IMR-90 (cell line): ENCODE data around the gene NNT. TPM values are rescaled to one million over a fixed set of nuclear protein-coding genes. Genes with fewer than 3 reads are reported as not detected.

ENCODE experiments used
- ATAC-seq: fragments of 200-7000 bp; cut with Tn5 transposase; 2 replicates; pipeline ENCODE4 v1.9.1; 2020; ENCODE audit warnings: low read depth, mild to moderate bottlenecking, moderate library complexity
- BruUV-seq: library from RNA; stranded (reverse); fragments of 400-500 nt; replicated peaks from 2 replicates; lab custom pipeline; 2021; lab: Mats Ljungman, UMichigan
- CTCF ChIA-PET: fragments of 300-600 bp; formaldehyde crosslinking; extraction: SDS; loops from one replicate; lab custom pipeline; 2021; ENCODE audit warnings: antibody characterized with exemption; lab: Yijun Ruan, JAX
- POLR2A ChIA-PET: fragments of 300-600 bp; sonication (Branson Sonifier 250); formaldehyde crosslinking; loops from one replicate; lab custom pipeline; 2022; ENCODE audit warnings: antibody characterized with exemption; ENCODE audit not compliant: unreplicated experiment; lab: Charles Lee
- DNase-seq: peaks from one replicate; pipeline ENCODE4 v3.0.0; 2013
- H2AFZ ChIP-seq: replicated peaks from 2 replicates; pipeline ENCODE3; 2013; ENCODE audit warnings: low read length, mild to moderate bottlenecking; ENCODE audit not compliant: poor library complexity
- H2AK5ac ChIP-seq: 2 replicates; pipeline ENCODE4 v1.6.1; 2013; ENCODE audit warnings: low read depth, low read length, inconsistent platforms
- H2AK9ac ChIP-seq: replicated peaks from 2 replicates; pipeline ENCODE3; 2013; ENCODE audit warnings: mild to moderate bottlenecking, low read depth, low read length, moderate library complexity; ENCODE audit not compliant: poor library complexity
- H2BK120ac ChIP-seq: 2 replicates; pipeline ENCODE4 v1.6.1; 2013; ENCODE audit warnings: low read depth, low read length, inconsistent platforms
- H2BK15ac ChIP-seq: 3 replicates; pipeline ENCODE4 v1.6.1; 2013; ENCODE audit warnings: low read depth, low read length, inconsistent platforms
- H2BK20ac ChIP-seq: 2 replicates; pipeline ENCODE4 v1.6.1; 2013; ENCODE audit warnings: low read depth, mild to moderate bottlenecking, inconsistent platforms, low read length, moderate library complexity
- H2BK5ac ChIP-seq: 2 replicates; pipeline ENCODE4 v1.6.1; 2013; ENCODE audit warnings: mild to moderate bottlenecking, low read depth, low read length, inconsistent platforms; ENCODE audit not compliant: poor library complexity, severe bottlenecking
- H3K14ac ChIP-seq: replicated peaks from 2 replicates; pipeline ENCODE4 v1.6.1; 2013; ENCODE audit warnings: low read depth, low read length, inconsistent platforms
- H3K18ac ChIP-seq: 2 replicates; pipeline ENCODE4 v1.6.1; 2013; ENCODE audit warnings: low read depth, low read length, control low read depth
- H3K23ac ChIP-seq: 2 replicates; pipeline ENCODE4 v1.6.1; 2013; ENCODE audit warnings: low read depth, low read length, inconsistent platforms
- H3K27ac ChIP-seq: 2 replicates; pipeline ENCODE4 v1.5.1; 2013; ENCODE audit warnings: mild to moderate bottlenecking, control low read depth, low read length; ENCODE audit not compliant: insufficient read depth
- H3K27me3 ChIP-seq: 2 replicates; pipeline ENCODE4 v1.6.1; 2013; ENCODE audit warnings: low read length; ENCODE audit not compliant: control insufficient read depth, insufficient read depth
- H3K36me3 ChIP-seq: 2 replicates; pipeline ENCODE4 v1.6.1; 2013; ENCODE audit warnings: low read length, mixed read lengths; ENCODE audit not compliant: control insufficient read depth, insufficient read depth
- H3K4ac ChIP-seq: 2 replicates; pipeline ENCODE4 v1.6.1; 2013; ENCODE audit warnings: low read depth, low read length, inconsistent platforms
- H3K4me1 ChIP-seq: 2 replicates; pipeline ENCODE4 v1.6.1; 2013; ENCODE audit warnings: low read length, mixed read lengths; ENCODE audit not compliant: control insufficient read depth, insufficient read depth
- H3K4me2 ChIP-seq: 2 replicates; pipeline ENCODE4 v1.6.1; 2013; ENCODE audit warnings: low read depth, mild to moderate bottlenecking, control low read depth, low read length, moderate library complexity
- H3K4me3 ChIP-seq: 2 replicates; pipeline ENCODE4 v1.5.1; 2013; ENCODE audit warnings: low read depth, mild to moderate bottlenecking, control low read depth, low read length, moderate library complexity; ENCODE audit not compliant: insufficient read depth
- H3K56ac ChIP-seq: 2 replicates; pipeline ENCODE4 v1.6.1; 2013; ENCODE audit warnings: low read length, inconsistent platforms; ENCODE audit not compliant: insufficient read depth; ENCODE audit errors: extremely low read depth
- H3K79me1 ChIP-seq, 2 experiments: 2 replicates each; pipeline ENCODE4 v1.6.1; 2013; ENCODE audit warnings: low read length in 2 of 2, inconsistent platforms in 1 of 2, low read depth in 1 of 2
- H3K9ac ChIP-seq: 2 replicates; pipeline ENCODE4 v1.6.1; 2013; ENCODE audit warnings: low read depth, low read length, control low read depth
- H3K9me1 ChIP-seq: 2 replicates; pipeline ENCODE4 v1.6.1; 2013; ENCODE audit warnings: low read length, inconsistent platforms; ENCODE audit not compliant: insufficient read depth
- H3K9me3 ChIP-seq: 2 replicates; pipeline ENCODE4 v1.6.1; 2013; ENCODE audit warnings: low read length; ENCODE audit not compliant: control insufficient read depth, insufficient read depth
- H4K20me1 ChIP-seq: 2 replicates; pipeline ENCODE4 v1.6.1; 2013; ENCODE audit warnings: low read length, inconsistent platforms; ENCODE audit not compliant: insufficient read depth
- H4K5ac ChIP-seq: 2 replicates; pipeline ENCODE4 v1.6.1; 2013; ENCODE audit warnings: mild to moderate bottlenecking, low read depth, low read length, control low read depth
- H4K8ac ChIP-seq, 2 experiments: 2 replicates each; pipeline ENCODE4 v1.6.1; 2013; ENCODE audit warnings: low read depth in 2 of 2, low read length in 2 of 2, control low read depth in 1 of 2, inconsistent platforms in 1 of 2
- H4K91ac ChIP-seq: 2 replicates; pipeline ENCODE4 v1.6.1; 2013; ENCODE audit warnings: low read depth, low read length, inconsistent platforms; ENCODE audit not compliant: insufficient read depth
- BHLHE40 ChIP-seq: fragments of 150-350 bp; IDR thresholded peaks from 2 replicates; pipeline ENCODE4 v1.6.1; 2016; ENCODE audit warnings: mild to moderate bottlenecking, low read depth, low read length
- FOS ChIP-seq: fragments of 150-350 bp; IDR thresholded peaks from 2 replicates; pipeline ENCODE4 v1.6.1; 2016; ENCODE audit warnings: low read depth, low read length
- WGBS, 2 experiments: methylation state at CpG; one replicate each; pipeline versions ENCODE4 v1.1.5 to v1.1.7; 2013; ENCODE audit warnings: missing lambda C conversion rate in 2 of 2; ENCODE audit not compliant: insufficient read length in 1 of 2; ENCODE audit errors: extremely low coverage in 2 of 2; 5-methylcytosine and 5-hydroxymethylcytosine counted together
- dilution Hi-C: fragments of 300-500 bp; cut with HindIII; formaldehyde crosslinking; loops from one replicate; pipeline ENCODE4 v1.14.3; 2018; ENCODE audit warnings: low sequenced_read_pairs; ENCODE audit not compliant: unreplicated experiment
- in situ Hi-C: fragments of 300-500 bp; cut with MboI; formaldehyde crosslinking; loops from 3 replicates; pipeline ENCODE4 v1.14.3; 2019; ENCODE audit warnings: low sequenced_read_pairs, inconsistent platforms, mixed read lengths
- intact Hi-C: fragments of 100-400 bp; cut with micrococcal nuclease; formaldehyde crosslinking; loops from 2 replicates; pipeline ENCODE4 v1.10.0; 2022
- polyA plus RNA-seq, 3 experiments: library from polyadenylated mRNA; depleted of rRNA; stranded (reverse); fragments of >200 nt; gene quantifications; 2 replicates each; pipeline ENCODE4 v1.2.3, GENCODE V29; 2012; ENCODE audit warnings: low replicate concordance in 1 of 3
- total RNA-seq: library from RNA; depleted of rRNA; stranded (reverse); fragments of >200 nt; gene quantifications from 2 replicates; pipeline ENCODE4 v1.2.3, GENCODE V29; 2012
- TF ChIP-seq, protein P1 (sequence below): fragments of 150-350 bp; IDR thresholded peaks from 2 replicates; pipeline ENCODE4 v1.6.1; 2017; ENCODE audit warnings: mild to moderate bottlenecking, antibody characterized with exemption, low read length, low read depth
- TF ChIP-seq, protein P2 (sequence below): fragments of 150-350 bp; IDR thresholded peaks from 2 replicates; pipeline ENCODE4 v1.6.1; 2016; ENCODE audit warnings: low read depth, mild to moderate bottlenecking, low read length, moderate library complexity, borderline replicate concordance

NNT gene
- total and polyA plus RNA-seq, 2 of the 4 experiments (the other 2 are of a cell fraction) = 23.1 to 57.2 TPM

DNA sequence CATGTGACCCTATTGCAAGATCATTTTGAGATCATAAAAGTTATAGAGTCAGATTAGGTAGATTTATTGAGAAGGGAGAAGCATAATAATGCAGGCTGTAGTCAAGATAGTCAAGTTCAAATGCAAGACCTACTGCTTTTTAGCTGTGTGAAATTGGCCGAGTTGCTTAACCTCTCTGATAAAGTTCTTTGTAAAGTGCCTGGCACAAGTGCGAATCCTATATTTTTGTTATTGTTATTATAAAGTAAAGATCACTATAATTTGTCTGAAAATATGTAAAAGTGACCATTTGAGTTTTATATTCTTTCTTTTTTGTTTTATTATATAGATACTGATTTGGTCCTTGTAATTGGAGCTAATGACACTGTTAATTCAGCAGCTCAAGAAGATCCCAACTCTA lies 99.3 kb downstream of the NNT start:
- Histone ChIP-seq H2AK5ac (no peak overlapping the region), H4K20me1 (no peaks in the 10 kb centered on the region), H3K4me2 (no peak overlapping the region), H3K36me3 (peaks cover 4% of the 10 kb centered on the region; the same call in 1 of the 2 replicates), H3K9me1 (no peaks in the 10 kb centered on the region), H4K8ac (no peak overlapping the region), H2AFZ (no peak overlapping the region), H3K9ac (no peak overlapping the region), H3K56ac (no peak overlapping the region), H3K9me3 (no peaks in the 10 kb centered on the region), H3K14ac (no peak overlapping the region), H3K4ac (no peak overlapping the region), H4K5ac (no peak overlapping the region), H2BK5ac (no peak overlapping the region), H4K91ac (no peak overlapping the region), H3K4me1 (no peaks in the 10 kb centered on the region), H3K23ac (no peak overlapping the region), H3K27ac (no peak overlapping the region), H3K18ac (no peak overlapping the region), H3K27me3 (no peaks in the 10 kb centered on the region), H2BK120ac (no peak overlapping the region), H2AK9ac (no peak overlapping the region), H2BK20ac (no peak overlapping the region), H2BK15ac (no peak overlapping the region), H3K4me3 (no peak overlapping the region), H3K79me1 (peaks cover 3 to 6% of the 10 kb centered on the region in 2 experiments; a peak in 3 of 4 replicates)
- no peak for DNase-seq
- dilution Hi-C loops (no loop called here), intact Hi-C loops (no loop called here), in situ Hi-C loops (no loop called here)
- BruUV-seq = no TSS peak
- TF ChIP-seq BHLHE40 (no peak), FOS (no peak)
- TF ChIP-seq, protein P1, sequence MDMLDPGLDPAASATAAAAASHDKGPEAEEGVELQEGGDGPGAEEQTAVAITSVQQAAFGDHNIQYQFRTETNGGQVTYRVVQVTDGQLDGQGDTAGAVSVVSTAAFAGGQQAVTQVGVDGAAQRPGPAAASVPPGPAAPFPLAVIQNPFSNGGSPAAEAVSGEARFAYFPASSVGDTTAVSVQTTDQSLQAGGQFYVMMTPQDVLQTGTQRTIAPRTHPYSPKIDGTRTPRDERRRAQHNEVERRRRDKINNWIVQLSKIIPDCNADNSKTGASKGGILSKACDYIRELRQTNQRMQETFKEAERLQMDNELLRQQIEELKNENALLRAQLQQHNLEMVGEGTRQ = no peak
- TF ChIP-seq, protein P2, sequence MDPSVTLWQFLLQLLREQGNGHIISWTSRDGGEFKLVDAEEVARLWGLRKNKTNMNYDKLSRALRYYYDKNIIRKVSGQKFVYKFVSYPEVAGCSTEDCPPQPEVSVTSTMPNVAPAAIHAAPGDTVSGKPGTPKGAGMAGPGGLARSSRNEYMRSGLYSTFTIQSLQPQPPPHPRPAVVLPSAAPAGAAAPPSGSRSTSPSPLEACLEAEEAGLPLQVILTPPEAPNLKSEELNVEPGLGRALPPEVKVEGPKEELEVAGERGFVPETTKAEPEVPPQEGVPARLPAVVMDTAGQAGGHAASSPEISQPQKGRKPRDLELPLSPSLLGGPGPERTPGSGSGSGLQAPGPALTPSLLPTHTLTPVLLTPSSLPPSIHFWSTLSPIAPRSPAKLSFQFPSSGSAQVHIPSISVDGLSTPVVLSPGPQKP = no peak
- ChIA-PET CTCF (no interaction called here), POLR2A (no interaction called here)
- no peak for ATAC-seq
- no CpG with 5 or more reads among the region's 2 CpGs for WGBS, 2 experiments
